Effector CD4-positive, alpha-beta T cell (primary cell): ENCODE results near the gene KATNB1.
"Not testable (repeated sequence)": the region's sequence is repeated elsewhere in the genome, so short reads cannot be mapped to it uniquely, and the experiment has no call there.

Source experiments
- DNase-seq: peaks from one replicate; pipeline ENCODE4 v3.0.0-alpha.2; 2020

Gene KATNB1

GRCh38 chr16:57726433-57726947 lies 9.1 kb upstream of the KATNB1 start:
- DNase-seq: no peak

GRCh38 chr16:57727610-57728009 lies 8.0 kb upstream of the KATNB1 start:
- no peak for DNase-seq

- no peak for DNase-seq
Measured at GRCh38 chr16:57728336-57729181, 7.0 kb upstream of the KATNB1 start.

GRCh38 chr16:57729182-57729484 lies 6.4 kb upstream of the KATNB1 start:
- no peak for DNase-seq

GRCh38 chr16:57729852-57730251 lies 5.7 kb upstream of the KATNB1 start:
- DNase-seq: not testable (repeated sequence)

- DNase-seq: no peak
Measured at GRCh38 chr16:57730771-57731730, 4.5 kb upstream of the KATNB1 start.

GRCh38 chr16:57732037-57732436 lies 3.5 kb upstream of the KATNB1 start:
- DNase-seq: no peak

GRCh38 chr16:57732714-57733113 lies 2.9 kb upstream of the KATNB1 start:
- no peak for DNase-seq

GRCh38 chr16:57734308-57734924 lies 1.2 kb upstream of the KATNB1 start:
- DNase-seq: no peak

GRCh38 chr16:57734925-57735754 lies 430 bp upstream of the KATNB1 start:
- peak; percentile 96 for DNase-seq

- peak; percentile 24 for DNase-seq
Measured at GRCh38 chr16:57736419-57737351, 1.1 kb downstream of the KATNB1 start.

GRCh38 chr16:57738844-57739243 lies 3.3 kb downstream of the KATNB1 start:
- DNase-seq: no peak

- no peak for DNase-seq
Measured at GRCh38 chr16:57739756-57740422, 4.3 kb downstream of the KATNB1 start.

GRCh38 chr16:57740423-57741071 lies 5.0 kb downstream of the KATNB1 start:
- no peak for DNase-seq

GRCh38 chr16:57741660-57742191 lies 6.2 kb downstream of the KATNB1 start:
- DNase-seq: no peak

- DNase-seq: no peak
Measured at GRCh38 chr16:57742543-57742942, 7.0 kb downstream of the KATNB1 start.

GRCh38 chr16:57743458-57743857 lies 7.9 kb downstream of the KATNB1 start:
- DNase-seq: no peak

- DNase-seq: no peak
Measured at GRCh38 chr16:57743886-57744641, 8.5 kb downstream of the KATNB1 start.

- no peak for DNase-seq
Measured at GRCh38 chr16:57744642-57744903, 9.0 kb downstream of the KATNB1 start.
